Hematopoietic multipotent progenitor cell (in vitro differentiated cells): ENCODE measurements around the gene P2RX6. TPM values are rescaled to one million over a fixed set of nuclear protein-coding genes. Genes with fewer than 3 reads are reported as not detected.
"Not testable (repeated sequence)": the region's sequence is repeated elsewhere in the genome, so short reads cannot be mapped to it uniquely, and the experiment has no call there.

Experiments used
- DNase-seq, 3 donors: peaks; one replicate each; pipeline ENCODE4 v3.0.0-alpha.2; 2011 to 2015; ENCODE audit warnings: low read depth in 2 of 3, low spot score in 2 of 3
- small RNA-seq: library from RNA; depleted of rRNA; stranded (forward); fragments of <200 nt; gene quantifications from one replicate; pipeline ENCODE3, GENCODE V24; 2012
- total RNA-seq: library from RNA; depleted of rRNA; stranded (reverse); fragments of >200 nt; gene quantifications from one replicate; pipeline ENCODE4 v1.2.3, GENCODE V29; 2012

P2RX6 gene
- total RNA-seq, 1 donor = 0.54 TPM

DNA sequence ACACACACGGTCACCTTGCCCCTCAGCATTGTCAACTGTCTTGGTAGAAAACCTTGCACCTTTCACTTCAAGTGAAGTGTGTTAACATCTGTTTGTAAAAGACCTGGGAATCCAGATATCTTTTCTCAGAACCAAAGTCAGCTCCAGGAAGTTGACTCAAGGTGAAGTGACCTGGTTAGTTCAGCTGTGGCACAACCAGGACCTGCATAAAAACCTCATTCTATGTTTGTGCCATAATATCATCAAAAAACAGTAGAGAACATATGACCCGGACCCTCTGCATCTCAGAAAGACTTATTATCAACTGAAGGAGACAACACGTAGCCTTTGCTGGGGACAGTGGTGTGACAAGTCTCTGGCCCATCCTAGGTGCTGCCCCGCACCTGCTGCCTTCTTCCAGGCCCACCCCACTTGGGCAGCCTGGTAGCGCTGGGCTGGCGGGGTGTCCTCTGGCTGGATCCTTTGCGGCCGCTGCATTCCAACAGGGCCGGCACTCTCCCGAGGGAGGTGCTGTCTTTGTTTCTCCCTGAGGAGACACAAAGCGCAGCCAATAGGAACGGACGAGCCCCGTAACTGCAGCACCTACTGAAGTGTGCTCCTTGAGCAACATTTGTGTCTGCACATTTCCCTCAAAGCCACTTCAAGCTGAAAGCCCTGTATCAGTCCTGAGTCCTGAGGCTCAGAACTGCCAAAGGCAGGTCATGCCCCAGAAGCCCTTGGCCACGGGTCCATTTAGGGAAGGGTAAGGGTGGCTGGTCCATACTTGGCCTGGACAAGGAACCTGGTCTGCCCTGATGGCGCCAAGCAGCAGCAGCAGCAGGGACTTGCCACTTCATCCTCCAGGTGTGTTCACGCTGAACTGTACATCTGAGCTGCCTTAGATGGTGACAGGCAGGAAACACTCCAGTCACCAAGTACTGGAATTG is 56.0 kb downstream of the P2RX6 start:
- no peak for DNase-seq

DNA sequence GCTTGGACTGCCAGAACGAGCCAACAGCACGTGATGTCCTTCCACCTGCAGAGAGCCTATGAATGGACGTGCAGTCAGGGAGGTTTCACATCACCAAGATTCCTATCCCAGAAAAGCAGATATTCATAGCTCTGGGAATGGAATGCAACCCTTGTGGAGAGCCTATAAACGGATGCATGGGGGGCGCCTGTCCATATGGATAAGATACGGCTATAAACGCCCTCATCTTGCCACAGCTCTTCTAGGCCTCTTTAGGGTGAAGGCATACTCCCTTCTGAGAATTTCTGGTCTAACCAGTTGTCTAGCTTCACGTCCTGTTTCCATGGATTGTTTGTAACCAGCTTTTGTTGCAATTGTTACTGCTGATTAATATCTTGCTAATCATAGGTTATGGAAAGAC is 56.8 kb downstream of the P2RX6 start:
- not testable (repeated sequence) for DNase-seq

DNA sequence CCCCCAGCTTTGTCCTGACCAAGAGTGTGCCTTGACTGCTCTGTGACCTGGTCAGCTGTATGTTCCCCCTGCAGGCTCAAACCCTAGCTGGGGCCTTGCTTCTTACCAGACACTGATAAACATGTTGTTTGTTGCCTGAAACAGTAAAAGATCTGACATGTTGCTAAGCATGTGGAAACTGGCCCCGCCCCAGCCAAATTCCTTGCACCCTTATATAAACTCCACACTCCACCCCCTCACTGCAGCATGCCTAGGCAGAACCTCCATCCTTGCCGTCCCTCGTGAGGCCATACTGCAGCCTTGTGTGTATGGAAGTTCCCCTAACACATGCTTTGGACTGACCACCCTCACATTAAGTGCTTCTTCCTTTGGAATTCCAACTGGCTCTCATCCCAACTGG is 58.1 kb downstream of the P2RX6 start:
- no peak for DNase-seq

DNA sequence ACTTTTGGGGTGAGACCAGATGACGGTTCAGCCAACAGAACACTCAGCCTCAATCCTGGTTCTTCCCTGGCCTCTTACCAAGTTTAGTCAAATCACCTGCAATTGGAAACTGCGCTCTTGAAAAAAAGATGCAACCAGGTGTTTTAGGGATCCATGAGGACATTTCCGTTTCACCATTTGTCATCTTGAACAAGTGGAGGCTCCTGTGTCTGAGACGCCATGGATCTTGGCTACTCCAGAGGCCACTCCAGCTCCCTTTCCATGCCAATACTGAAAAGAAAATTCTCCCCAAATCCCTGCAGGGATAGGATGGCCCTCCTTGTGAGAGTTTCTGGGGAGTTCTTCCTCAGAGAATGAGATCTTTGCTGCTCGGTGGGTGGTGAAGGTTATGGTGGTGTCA is 58.5 kb downstream of the P2RX6 start:
- no peak for DNase-seq

DNA sequence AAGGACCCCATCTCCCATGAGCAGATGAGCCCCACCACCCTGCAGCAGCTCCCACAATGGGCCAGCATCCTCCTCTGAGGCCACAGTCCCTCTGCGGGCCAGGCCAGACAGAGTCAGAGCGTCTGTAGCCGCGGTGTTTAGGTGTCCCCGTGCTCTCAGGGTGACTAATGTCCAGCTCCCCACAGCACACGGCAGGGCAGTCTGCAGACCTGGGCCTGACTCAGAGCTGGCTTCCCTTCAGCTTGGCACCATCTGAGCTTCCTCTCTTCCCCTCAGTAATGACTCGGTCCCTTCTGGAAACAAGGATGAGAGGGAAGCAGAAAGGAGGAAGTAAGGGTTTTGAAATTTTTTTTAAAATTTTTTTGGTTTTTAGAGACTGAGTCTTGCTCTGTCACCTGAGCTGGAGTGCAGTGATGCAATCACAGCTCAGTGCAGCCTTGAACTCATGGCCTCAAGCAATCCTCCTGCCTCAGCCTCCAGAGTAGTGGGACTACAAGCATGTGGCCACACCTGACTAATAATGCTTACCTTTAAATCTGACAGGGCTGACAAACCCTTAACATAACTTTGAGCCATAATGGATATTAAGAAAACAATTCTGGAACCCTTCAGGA is 59.2 kb downstream of the P2RX6 start:
- DNase-seq = no peak

DNA sequence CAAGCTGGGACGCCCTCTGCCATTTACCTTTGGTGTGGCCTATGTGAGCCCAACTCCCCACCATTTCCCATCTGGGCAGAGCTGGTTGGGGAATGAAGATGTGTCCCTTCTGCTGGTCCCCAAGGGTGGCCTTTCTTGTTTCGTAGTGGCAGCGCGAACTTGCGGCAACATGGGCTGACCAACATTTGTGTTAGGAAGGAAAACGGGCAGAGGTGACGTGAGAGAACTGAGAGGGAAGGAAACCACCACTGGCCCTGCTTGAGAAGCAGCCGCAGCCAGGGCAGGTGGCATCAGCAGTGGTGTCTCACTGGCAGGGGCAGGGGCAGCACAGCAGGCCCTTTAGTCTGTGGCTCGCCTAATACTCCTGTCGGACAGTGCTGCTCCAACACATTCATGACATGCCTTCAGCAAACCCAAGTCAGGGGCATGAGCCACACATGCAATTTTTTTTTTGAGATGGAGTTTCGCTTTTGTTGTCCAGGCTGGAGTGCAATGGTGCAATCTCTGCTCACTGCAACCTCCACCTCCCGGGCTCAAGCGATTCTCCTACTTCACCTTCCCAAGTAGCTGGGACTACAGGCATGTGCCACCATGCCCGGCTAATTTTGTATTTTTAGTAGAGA is 60.7 kb downstream of the P2RX6 start:
- no peak for DNase-seq

DNA sequence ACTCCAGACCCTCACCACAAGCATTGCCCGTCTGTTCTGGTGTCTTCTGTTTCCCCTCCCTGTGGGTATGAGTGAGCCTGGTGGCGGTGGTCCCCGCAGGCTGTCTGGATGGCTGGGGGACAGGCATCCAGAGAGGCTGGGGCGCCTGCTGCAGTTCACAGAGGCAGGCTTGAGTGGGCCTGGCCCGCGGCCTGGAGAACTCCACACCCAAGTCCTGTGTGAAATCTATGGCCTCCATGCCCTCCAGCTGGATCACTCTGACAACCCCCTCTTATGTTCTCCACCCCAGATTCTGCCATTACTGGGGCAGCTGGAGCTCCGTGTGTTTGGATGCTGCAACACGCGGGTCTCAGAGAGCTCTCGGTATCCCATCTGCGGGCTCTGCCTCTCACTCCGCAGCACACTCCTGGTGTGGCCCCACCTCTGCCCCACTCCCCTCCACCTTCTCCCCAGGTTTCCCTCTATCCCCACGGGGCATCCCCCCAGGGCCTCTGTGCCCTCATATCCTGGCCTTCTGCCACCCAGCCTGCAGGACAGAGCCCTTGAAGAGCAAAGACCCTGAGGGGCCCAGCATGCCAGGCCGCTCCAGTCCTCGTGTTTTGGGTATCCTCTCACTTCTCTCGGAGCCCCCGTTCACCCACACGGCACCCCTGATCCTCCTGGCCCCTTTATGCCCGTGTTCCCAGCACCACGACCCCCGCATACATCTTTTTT is 62.1 kb downstream of the P2RX6 start:
- DNase-seq = no peak

Small RNA genes within 50 kb of the gene (small RNA-seq; reads per million reads assigned to genes)
- not detected for gene MIR649

Other genes with a start within 250 kb of the P2RX6 start
- gene SERPIND1, start 241.1 kb upstream of the P2RX6 start, total RNA-seq = not detected
- 108 TPM for gene PI4KA, start 156.4 kb upstream of the P2RX6 start, total RNA-seq
- gene SNAP29, start 156.2 kb upstream of the P2RX6 start, total RNA-seq = 12.7 TPM
- 36.9 TPM for gene CRKL, start 97.8 kb upstream of the P2RX6 start, total RNA-seq
- gene AIFM3, start 47.9 kb upstream of the P2RX6 start, total RNA-seq = 1.6 TPM
- gene LZTR1, start 32.9 kb upstream of the P2RX6 start, total RNA-seq = 72.2 TPM
- 40.9 TPM for gene THAP7, start 13.0 kb upstream of the P2RX6 start, total RNA-seq
- gene SLC7A4, start 17.4 kb downstream of the P2RX6 start, total RNA-seq = 0.81 TPM
- gene LRRC74B, start 30.8 kb downstream of the P2RX6 start, total RNA-seq = under 0.01 TPM